ENCODE data around the gene C16orf90.
"Not testable (repeated sequence)": the region's sequence is repeated elsewhere in the genome, so short reads cannot be mapped to it uniquely, and the experiment has no call there.

Gene C16orf90

DNA sequence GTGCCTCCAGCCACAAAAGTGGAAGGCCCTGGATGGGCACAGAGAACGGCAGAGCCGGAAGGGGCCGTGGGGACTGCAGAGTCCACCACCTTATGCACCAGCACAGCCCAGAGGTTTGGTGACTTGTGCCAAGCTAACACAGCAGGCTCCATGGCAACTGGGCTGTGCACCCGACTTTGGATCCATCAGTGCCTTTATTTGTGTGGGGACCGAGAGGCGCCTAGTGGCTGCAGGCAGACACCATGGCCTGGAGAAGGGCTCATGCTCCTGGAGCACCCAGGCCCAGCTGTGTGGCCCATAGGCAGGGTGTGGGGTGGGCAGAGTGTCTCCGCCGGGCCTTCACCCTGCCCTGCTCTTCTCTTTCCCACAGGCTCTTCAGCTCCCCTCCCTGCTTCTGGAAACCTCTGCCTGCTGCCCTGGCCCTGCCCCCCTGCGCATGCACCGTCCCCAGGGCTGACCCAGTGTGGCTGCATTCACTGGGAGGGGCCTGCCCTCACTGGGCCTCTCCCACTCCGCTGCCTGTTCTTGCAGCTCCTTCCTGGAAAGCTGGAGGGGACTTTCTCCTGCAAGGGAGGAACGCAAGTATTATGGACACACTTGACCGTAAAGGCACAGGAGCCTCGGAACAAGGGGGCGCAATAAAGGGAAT, 10.1 kb downstream of the C16orf90 start:
- no peak for DNase-seq (ENCODE audit: low read depth in 4 of 4, low spot score in 1 of 4)

DNA sequence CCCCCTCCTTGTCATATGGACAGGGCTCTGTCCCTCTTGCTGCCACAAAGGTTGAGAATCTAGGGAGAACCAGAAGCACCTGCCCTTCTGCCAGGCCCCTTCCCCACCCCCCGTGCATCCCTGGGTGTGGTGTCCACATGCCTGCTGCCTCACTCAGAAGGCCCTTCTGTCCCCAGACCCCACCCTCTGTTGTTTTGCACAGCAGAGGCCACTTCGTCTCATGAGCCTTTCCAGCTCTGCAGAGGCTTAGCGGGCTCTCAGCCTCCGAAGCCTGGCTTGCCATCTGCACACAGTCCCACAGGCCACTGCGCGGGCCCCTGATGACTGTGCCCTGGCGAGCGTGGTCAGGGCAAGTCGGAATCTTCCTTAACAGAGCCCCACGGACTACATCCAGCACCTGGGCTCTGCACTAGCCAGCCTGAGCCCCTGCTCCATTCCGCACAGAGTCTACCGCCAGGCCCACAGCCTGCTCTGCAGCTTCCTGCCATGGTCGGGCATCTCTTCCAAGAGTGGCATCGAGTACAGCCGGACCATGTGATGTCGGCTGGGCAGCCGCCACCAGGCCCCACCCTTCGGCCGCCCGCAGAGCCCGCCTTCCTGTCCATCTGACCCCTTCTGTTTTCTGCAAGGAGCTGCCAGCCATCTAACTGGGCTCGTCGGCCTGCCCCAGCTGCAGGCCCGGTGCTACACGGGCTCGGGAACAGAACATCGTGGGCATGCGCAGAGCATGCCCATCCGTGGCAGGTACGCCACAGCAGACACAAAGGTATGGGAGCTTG, 10.8 kb downstream of the C16orf90 start:
- no peak for DNase-seq (ENCODE audit: low read depth in 4 of 4, low spot score in 1 of 4)

DNA sequence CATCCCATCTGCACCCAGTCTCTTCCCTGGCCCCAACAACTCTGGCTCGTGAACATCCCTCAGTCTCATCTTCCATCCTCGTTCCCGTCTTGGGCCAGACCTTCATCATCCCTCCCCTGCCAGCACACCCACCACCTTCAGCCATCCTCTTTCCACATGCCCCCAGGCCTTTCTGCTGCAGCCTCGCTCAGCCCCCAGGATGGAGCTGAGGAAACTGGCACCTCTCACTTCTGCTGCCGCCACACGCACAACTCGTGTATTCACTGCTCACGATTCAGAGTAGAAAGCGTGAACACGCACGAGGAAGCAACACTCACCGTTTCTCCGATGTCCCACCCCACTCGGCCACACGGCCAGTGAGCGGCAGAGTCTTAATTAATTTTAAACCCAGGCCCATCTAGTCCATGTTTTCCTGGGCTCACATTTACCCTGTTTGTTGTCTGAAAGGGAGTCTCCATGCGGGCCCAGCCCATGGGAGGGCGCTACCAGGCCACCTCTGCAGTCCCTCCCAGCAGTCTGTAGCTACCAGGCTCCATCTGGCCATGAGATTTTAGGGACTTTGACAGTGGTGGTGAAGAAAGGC, 12.5 kb downstream of the C16orf90 start:
- DNase-seq (ENCODE audit: low read depth in 4 of 4, low spot score in 1 of 4): no peak

DNA sequence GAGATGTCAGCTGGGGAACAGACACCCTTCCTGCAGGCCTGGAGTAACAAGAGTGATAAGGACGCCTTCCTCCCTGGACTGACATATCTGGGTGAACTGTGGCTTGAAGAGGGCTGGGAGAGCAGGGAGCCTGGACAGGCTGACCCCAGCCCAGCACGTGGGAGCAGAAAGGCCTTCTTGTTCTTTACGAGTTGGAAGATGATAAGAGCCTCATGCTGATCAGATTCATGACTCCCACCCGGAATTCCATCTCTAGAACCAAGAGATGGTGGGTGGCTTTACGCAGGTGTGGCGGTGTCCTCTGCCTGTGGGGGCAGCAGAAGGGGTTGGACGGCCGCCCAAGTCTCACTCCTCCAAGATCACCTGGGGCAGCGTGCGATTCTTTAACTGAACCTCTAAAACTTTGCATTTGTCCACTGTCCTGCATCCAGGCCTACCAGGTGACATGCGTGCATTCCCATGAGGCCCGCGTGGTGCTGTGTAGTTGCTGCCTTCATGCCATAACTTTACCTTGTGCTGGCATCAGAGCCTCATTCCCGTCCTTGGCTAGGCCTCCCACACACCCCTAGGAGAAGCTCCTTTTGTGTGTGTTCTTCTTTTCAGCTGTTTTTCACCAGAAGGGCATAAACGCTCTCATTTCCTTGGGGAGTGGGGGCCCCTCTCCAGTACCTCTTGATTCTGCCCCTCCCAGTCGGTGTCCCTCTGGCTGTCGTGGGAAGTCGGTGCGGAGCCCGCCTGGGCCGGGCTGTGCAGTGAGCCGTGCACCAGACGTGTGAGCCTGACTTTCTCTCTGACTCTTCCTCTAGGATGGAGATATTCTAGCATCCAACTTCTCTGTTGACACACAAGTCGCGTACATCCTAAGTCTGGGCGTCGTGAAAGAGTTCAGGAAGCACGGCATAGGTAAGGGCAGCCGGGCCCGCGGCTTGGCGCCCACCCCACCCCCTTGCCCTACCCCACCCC, 13.3 kb downstream of the C16orf90 start:
- no peak for DNase-seq (ENCODE audit: low read depth in 4 of 4, low spot score in 1 of 4)

DNA sequence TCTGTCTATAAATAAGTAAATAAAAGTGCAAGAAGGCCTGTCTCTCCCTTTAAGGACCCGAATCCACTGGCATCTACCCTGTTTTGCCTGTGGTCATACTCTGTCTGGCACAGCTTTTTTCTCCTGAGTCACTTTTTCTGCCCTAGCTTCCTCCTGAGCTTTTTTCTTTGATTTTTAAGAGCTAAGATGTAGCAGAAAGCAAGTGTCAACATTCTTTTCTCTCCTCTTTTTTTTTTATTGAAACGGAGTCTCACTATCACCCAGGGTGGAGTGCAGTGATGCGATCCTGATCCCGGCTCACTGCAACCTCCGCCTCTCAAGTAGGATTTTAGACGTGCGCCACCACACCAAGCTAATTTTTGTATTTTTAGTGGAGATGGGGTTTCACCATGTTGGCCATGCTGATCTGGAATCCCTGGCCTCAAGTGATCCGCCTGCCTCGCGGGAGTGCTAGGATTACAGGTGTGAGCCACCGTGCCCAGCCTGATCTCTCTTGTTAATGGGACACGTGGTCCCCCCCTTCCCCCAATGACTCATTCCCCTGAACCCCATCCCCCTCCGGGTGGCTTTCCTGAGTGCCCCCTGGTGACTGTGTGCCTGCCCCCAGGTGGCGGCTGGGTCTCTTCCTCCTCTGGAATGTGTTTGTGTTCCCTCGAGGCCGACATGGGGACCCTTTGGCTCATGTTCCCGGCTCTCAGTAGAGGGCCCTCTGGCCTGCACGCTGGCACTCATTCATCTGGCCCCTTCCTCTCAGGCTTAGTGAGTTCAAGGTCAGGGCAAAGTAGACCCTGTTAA, 14.2 kb downstream of the C16orf90 start:
- DNase-seq (ENCODE audit: low read depth in 4 of 4, low spot score in 1 of 4): no peak

DNA sequence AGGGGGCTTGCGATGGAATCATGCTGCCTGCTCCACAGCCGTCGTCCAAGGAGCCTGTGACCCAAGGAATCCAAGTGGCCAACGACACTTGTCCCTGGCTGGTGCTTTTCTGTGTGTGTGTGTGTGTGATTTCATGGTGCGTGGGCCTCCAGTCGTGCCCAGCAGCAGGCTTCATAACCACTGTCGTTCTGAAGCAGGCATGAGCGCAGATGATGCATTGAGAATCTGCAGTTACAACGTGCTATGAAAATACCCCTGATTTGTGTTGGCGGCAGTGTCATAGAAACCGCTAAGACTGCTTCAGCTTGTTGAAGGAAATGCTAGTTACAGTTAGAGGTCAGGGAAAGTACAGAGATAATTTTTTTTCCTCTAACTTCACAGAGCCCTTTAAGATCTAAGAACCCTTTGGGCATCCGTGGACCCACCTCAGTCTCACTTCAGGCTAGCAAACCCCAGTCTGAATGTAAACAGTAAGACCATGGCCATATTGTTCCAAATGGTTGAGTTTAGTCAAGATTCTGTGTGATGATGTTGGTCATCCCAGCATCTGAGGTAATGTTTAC, 15.6 kb downstream of the C16orf90 start:
- no peak for DNase-seq (ENCODE audit: low read depth in 4 of 4, low spot score in 1 of 4)

DNA sequence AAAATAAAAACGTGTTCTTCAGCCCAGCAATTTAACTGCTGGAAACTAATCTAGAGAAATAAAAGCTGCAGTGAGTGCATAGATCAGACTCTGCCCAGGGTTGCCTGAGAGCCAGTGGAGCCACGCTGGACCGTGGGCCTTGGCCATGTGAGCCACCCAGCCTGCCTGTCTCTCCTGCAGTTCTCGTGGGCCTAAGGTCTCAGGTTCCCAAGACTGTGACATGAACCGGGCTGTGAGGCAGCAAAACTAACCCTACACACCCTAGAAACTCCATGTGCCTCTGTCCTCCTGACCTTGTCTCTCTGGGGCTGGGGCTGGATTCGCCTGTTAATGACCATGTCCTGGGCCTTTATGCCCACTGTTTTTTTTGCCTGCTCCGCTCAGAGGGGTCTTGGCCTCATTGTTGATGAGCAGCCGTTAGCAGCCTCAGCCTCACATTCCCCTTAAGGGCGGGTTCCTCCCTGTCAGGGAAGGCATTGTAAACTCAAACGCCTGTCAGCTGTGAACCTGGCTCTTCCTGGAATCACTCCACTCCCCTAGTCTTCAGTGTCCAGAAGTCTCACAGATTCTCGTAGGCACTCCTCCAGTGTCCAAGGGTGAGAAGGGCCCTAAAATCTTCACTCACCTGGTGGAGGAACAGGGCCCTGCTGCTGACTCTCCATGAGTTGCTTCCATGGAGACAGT, 16.9 kb downstream of the C16orf90 start:
- no peak for DNase-seq (ENCODE audit: low read depth in 4 of 4, low spot score in 1 of 4)

DNA sequence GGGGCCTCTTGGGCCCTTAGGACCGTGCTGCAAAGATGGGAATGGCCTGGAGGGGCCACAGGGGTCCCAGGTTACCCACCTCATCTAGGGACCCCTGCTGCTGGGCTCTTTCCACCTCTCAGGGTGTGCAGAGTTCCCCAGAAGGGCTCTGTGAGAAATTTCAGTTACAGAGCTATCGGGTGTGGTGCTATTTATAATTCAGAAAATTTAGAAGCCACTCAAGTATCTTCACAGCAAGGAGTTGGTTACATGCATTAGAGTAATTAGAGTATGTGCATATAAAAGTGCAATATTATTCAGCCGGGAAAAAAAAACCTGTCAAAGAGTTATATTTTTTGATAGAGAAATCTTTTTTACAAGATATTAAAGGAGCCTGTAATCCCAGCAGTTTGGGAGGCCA, 18.9 kb downstream of the C16orf90 start:
- DNase-seq (ENCODE audit: low read depth in 4 of 4, low spot score in 1 of 4): no peak

DNA sequence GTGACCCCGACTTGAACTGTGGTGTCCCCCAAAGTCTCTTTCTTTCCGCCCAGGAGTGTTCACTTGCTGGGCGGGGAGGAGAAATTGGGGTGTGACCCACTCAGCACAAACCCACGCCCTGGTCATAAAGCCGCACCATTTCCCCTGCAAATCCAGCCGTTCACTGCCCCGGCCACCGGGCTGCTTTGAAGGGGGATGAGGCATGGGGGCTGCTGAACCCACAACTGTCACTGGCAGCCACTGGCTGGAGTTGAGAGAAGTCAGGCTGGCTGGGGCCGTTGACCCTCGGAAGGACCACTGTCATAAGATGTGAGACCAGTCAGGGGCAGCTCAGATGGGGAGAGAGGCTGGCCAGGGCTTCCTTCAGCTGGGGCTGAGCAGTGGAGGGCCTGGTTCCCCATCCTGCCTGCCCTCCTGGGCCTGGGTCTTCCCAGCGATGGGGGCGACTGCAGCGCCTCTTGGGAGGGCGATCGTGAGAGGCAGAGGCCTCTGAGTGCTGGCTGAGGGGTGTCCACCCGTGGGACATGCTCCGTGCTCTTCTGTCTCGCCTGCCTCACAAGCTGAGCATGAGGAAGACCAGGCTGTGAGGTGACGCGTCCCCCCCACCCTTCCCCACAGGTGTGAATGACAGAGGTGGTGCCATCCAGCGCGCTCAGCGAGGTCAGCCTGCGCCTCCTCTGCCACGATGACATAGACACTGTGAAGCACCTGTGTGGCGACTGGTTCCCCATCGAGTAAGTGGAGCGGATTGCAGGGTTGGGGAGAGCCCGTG, 19.5 kb downstream of the C16orf90 start:
- no peak for DNase-seq (ENCODE audit: low read depth in 4 of 4, low spot score in 1 of 4)

DNA sequence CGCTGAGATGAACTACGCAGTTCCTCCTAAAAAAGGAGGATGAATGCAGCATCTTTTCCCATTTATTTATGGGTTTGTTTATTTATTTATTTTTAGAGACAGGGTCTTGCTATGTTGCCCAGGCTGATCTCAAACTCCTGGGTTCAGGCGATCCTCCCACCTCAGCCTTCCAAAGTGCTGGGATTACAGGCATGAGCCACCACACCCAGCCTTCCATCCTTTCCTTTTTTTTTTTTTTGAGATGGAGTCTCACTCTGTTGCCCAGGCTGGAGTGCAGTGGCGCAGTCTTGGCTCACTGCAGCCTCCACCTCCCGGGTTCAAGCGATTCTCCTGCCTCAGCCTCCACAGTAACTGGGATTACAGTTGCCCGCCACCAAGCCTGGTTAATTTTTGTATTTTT, 20.4 kb downstream of the C16orf90 start:
- not testable (repeated sequence) for DNase-seq (ENCODE audit: low read depth in 4 of 4, low spot score in 1 of 4)

DNA sequence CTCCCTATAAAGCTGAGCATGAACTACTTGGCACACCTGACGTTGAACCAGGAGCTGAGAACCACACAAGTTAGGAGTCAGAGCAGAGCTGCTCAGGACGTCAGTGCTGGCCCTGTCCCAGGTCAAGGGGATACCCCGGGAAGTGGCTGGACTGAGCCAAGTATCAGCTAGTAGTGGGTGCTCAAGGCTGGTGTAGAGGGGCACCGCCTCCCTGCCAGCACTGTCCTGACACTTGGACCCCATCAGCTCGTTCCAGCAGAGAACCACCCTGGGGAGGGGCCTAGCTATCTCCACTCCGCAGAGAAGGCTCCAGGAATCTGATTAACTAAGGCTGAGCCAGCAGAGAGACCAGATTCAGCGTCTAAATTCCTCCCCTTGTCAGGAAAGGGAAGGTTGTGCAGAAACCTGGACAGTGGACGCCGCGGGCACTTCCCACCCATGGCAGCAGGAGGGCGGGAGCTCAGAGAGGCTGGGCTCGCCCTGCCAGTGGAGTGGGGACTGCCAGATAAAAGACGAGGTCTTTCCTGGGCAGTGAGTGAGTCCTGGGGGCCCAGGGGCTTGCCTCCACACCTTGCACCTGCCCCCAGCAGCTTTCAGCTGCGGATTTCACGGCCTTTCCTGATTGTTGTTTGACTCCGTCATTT, 21.0 kb downstream of the C16orf90 start:
- no peak for DNase-seq (ENCODE audit: low read depth in 4 of 4, low spot score in 1 of 4)

DNA sequence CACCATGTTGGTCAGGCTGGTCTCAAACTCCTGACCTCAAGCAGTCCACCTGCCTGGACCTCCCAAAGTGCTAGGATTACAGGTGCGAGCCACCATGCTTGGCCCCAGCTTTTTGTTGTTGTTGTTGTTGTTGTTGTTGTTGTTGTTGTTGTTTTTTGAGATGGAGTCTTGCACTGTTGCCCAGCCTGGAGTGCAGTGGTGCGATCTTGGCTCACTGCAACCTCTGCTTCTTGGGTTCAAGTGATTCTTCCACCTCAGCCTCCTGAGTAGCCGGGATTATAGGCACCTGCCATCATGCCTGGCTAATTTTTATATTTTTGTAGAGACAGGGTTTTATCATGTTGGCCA, 21.7 kb downstream of the C16orf90 start:
- not testable (repeated sequence) for DNase-seq (ENCODE audit: low read depth in 4 of 4, low spot score in 1 of 4)

DNA sequence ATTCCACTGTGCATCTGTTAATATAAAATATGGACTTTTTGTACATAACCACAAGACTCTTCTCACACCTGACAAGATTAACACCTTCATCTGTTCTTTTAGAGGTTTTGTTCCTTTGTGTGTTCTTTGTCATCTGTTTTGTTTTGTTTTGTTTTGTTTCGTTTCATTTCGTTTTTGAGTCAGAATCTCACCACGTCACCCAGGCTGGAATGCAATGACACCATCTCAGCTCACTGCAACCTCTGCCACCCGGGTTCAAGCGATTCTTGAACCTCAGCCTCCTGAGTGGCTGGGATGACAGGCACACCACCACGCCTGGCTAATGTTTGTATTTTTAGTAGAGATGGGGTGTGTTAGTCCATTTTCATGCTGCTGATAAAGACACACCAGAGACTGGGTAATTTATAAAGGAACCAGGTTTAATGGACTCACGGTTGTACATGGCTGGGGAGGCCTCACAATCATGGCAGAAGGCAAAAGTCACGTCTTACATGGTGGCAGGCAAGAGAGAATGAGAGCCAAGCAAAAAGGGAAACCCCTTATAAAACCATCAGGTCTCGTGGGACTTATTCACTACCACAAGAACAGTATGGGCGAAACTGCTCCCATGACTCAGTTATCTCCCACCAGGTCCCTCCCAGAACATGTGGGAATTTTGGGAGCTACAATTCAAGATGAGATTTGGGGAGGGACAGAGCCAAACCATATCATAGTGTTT, 22.3 kb downstream of the C16orf90 start:
- DNase-seq (ENCODE audit: low read depth in 4 of 4, low spot score in 1 of 4): no peak

DNA sequence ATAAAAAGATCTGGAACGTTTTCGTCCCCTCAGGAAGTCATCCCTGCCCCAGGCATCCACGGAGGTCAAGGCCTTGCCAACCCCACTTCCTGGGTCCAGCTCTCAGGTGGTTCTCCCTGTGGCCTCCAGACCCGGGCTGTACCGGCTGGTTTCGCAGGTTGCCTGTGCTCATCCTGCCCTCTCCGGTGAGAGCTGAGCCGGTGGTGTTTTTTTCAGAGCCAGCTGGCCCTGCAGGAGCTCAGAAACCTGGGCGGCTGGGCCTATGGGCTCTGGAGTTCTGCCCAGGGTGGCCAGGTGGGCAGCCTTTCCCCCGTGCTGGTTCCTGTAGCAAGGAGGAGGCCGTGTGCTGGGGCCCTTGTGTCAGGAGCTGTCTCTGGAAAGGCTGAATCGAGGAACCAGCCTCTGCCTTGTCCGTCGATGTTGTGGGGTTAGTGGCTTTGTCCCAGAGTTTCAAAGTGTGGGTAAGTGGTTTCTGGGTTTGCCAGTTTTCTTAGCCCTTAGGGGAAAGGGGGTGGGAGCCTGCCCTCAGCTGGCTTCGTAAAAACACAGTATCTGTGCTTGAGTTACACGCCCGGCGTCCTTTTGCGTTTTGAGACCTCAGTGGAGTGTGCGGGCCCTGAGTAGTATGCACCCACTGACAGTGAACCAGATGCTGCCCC, 23.6 kb downstream of the C16orf90 start:
- DNase-seq (ENCODE audit: low read depth in 4 of 4, low spot score in 1 of 4): no peak

DNA sequence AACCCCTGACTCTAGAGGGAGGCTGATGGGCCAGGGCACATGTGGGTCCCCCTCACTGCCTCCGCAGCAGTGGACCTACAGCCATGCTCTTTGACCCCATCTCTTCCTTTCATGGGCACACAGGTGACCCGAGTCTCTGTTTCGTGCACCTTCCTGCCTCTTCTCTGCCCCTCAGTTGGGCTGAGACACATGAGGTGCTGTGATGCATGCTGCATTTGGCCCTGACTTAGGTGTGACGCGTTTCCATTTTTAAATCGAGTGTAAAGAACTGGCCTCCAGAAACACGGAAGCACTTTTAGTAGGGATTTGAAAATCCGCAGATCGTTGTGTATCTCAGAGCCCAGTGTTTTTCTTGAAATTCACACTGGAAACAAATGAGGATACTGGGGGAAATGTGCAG, 24.6 kb downstream of the C16orf90 start:
- no peak for DNase-seq (ENCODE audit: low read depth in 4 of 4, low spot score in 1 of 4)

DNA sequence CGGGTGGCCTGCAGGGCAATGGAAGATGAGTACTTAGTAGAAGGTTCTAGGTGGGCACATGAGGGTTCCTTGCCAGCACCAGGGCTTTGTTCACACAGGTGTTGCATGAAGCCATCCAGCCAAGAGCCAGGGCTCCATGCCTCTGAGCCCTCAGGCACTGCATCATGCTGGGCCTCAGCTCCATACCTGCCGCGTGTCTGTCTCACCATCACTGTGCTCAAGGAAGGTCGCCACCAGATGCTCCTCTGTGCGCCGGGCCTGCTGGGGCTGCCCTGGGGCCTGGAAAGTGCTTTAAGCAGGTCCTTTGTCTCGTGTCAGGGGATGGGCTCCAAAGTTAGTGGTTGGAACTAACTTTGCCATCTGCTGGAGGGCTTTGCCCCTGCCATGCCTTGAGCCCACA, 25.6 kb downstream of the C16orf90 start:
- DNase-seq (ENCODE audit: low read depth in 4 of 4, low spot score in 1 of 4): no peak

DNA sequence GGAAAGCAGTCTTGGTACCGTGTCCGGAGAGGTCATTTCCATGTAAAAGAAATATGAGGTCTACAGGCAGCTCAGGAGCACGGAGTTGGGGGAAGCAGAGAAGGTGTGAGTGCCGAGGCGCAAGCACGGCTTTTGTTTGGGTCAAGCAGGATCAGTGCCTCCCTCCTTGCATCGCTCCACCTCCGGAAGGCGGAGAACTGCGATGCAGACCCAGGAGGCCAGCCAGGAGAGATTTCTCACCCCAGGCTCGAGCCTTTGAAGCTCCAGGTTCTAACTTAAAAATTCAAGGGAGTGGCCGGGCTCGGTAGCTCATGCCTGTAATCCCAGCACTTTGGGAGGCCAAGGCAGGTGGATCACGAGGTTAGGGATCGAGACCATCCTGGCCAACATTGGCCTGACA, 26.8 kb downstream of the C16orf90 start:
- no peak for DNase-seq (ENCODE audit: low read depth in 4 of 4, low spot score in 1 of 4)
